Upper lobe of left lung (tissue), 6 donors: ENCODE measurements around the gene AQP1. TPM values are rescaled to one million over a fixed set of nuclear protein-coding genes. Genes with fewer than 3 reads are reported as not detected.
A peak's percentile ranks its signal among the peaks of the same experiment; 100 is the strongest.

Experiments used
- ATAC-seq, 2 donors: fragments of 200-7000 bp; cut with Tn5 transposase; one replicate each; pipeline ENCODE4 v1.9.1; 2022; ENCODE audit warnings: mild to moderate bottlenecking in 2 of 2, moderate library complexity in 2 of 2; ENCODE audit not compliant: low FRiP score in 2 of 2
- DNase-seq, 2 donors: peaks; one replicate each; pipeline ENCODE4 v3.0.0-alpha.2; 2019 to 2020
- H3K27ac ChIP-seq, 4 donors: fragments of 200-600 bp; sonication (generic); one replicate each; pipeline ENCODE4 v1.5.1; 2016 to 2019
- H3K27me3 ChIP-seq, 4 donors: fragments of 200-600 bp; sonication (generic); one replicate each; pipeline ENCODE4 v1.5.1; 2017 to 2019
- H3K36me3 ChIP-seq, 4 donors: fragments of 200-600 bp; sonication (generic); one replicate each; pipeline ENCODE4 v1.5.1; 2016 to 2019
- H3K4me1 ChIP-seq, 4 donors: fragments of 200-600 bp; sonication (generic); one replicate each; pipeline ENCODE4 v1.5.1; 2018 to 2019
- H3K4me3 ChIP-seq, 4 donors: fragments of 200-600 bp; sonication (generic); one replicate each; pipeline ENCODE4 v1.5.1; 2017 to 2019; ENCODE audit warnings: mild to moderate bottlenecking in 2 of 4, moderate library complexity in 1 of 4
- H3K9me3 ChIP-seq, 4 donors: fragments of 200-600 bp; sonication (generic); one replicate each; pipeline ENCODE4 v1.5.1; 2018 to 2019
- CTCF ChIP-seq, 6 experiments: fragments of 450-650 bp in 4 of 6; fragments of 200-600 bp in 2 of 6; sonication (generic) in 2 of 6; IDR thresholded peaks; one replicate each; pipeline ENCODE4 v1.5.1; 2016 to 2019; ENCODE audit warnings: antibody characterized with exemption in 6 of 6
- EP300 ChIP-seq, 4 donors: sonication (generic); formaldehyde crosslinking; IDR thresholded peaks; one replicate each; pipeline ENCODE4 v1.5.1; 2017; ENCODE audit warnings: antibody characterized with exemption in 4 of 4, control low read depth in 2 of 4
- POLR2A ChIP-seq, 4 donors: fragments of 450-650 bp; IDR thresholded peaks; one replicate each; pipeline ENCODE4 v1.5.1; 2016 to 2017; ENCODE audit warnings: antibody characterized with exemption in 4 of 4, mild to moderate bottlenecking in 2 of 4
- POLR2AphosphoS5 ChIP-seq, 2 donors: sonication (generic); formaldehyde crosslinking; IDR thresholded peaks; one replicate each; pipeline ENCODE4 v1.5.1; 2017; ENCODE audit warnings: antibody characterized with exemption in 2 of 2
- WGBS, 2 donors: methylation state at CpG; one replicate each; pipeline ENCODE4 v1.1.5; 2017 to 2018; 5-methylcytosine and 5-hydroxymethylcytosine counted together
- total RNA-seq, 6 donors: library from RNA; depleted of rRNA in 4 of 6; stranded (reverse); fragments of >200 nt in 4 of 6; gene quantifications; one replicate each; pipeline versions ENCODE4 v1.1.0 to v1.2.1, GENCODE V29; 2016 to 2021
- donor health status: DM: no; HTN: no; CAD: no; lungs with moderate emphysema.
- donor health status: DM: no; HTN: yes; CAD: no; lungs with severe emphysema.

Gene AQP1
- total RNA-seq, 6 donors from 2014 or later: 113 to 1,228 (median 802) TPM

- WGBS, 2 donors: 63 to 68% methylated on average over 8 of the region's 8 CpGs
- peaks cover 0 to 28% (median 13%) of the 10 kb centered on the region in 4 donors for H3K36me3 ChIP-seq
- peaks cover 6 to 34% (median 19%) of the 10 kb centered on the region in 4 donors for H3K4me1 ChIP-seq
- no peaks in the 10 kb centered on the region for H3K9me3 ChIP-seq
- ATAC-seq (no peak), DNase-seq (no peak)
- TF ChIP-seq EP300 (IDR thresholded peaks at IDR 0.05) (no peak), POLR2AphosphoS5 (IDR thresholded peaks at IDR 0.05) (no peak), POLR2A (IDR thresholded peaks at IDR 0.05) (no peak), CTCF (IDR thresholded peaks at IDR 0.05) (no peak)
- H3K27ac ChIP-seq: peak overlapping the region in 2 of 4 donors; percentile 24 to 54
- H3K27me3 ChIP-seq: no peaks in the 10 kb centered on the region
- no peak overlapping the region for H3K4me3 ChIP-seq
Observed at GRCh38 chr7:30930621-30931020, 19.0 kb downstream of the AQP1 start.

DNA sequence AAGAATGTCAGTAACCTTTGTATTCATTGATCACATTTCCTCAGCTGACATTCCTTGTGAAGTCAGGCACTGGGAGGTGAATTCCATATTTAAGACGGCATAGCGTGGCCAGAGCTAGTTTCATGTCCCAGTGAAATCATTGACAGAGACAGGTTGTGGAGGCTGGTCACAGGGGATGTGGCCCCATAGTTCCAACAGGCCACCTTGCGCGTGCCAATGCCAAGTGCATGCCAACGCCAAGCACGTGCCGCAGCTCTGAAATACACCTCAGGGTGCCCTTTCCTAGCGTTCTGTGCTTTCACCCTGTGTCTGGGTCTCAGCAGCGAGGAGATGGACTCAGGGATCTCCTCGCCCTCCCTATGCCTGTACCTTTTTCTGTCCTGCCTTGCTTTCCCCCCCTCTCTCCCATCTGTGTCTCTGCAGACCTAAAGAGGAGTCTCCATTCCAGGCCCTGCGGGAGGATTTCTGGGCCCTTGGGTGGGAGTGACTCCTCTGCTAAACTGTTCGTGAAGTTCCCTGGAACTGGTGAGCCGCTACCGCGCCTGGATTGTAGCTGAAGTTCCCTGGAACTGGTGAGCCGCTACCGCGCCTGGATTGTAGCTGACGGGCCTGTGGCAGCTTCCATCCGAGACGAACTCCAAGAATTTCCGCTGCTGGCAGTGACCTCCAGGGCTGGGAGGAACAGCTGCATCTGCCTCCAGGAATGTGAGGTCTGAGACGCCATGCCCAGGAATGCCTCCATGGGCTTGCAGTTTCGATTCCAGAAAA lies 19.7 kb downstream of the AQP1 start:
- WGBS, 2 donors: 79 to 80% methylated on average over 21 to 24 of the region's 24 CpGs
- TF ChIP-seq CTCF (IDR thresholded peaks at IDR 0.05): no peak
- TF ChIP-seq POLR2A (IDR thresholded peaks at IDR 0.05): no peak
- TF ChIP-seq POLR2AphosphoS5 (IDR thresholded peaks at IDR 0.05): no peak
- Histone ChIP-seq H3K27ac (peak overlapping the region in 3 of 4 donors; percentile 30 to 65 (median 54)), H3K27me3 (no peaks in the 10 kb centered on the region), H3K4me1 (peaks cover 6 to 30% (median 18%) of the 10 kb centered on the region in 4 donors), H3K36me3 (peaks cover 0 to 20% (median 10%) of the 10 kb centered on the region in 4 donors), H3K4me3 (no peak overlapping the region), H3K9me3 (no peaks in the 10 kb centered on the region)
- DNase-seq (peak in 1 of 2 donors; percentile 34), ATAC-seq (peak in 1 of 2 donors; percentile 42)

DNA sequence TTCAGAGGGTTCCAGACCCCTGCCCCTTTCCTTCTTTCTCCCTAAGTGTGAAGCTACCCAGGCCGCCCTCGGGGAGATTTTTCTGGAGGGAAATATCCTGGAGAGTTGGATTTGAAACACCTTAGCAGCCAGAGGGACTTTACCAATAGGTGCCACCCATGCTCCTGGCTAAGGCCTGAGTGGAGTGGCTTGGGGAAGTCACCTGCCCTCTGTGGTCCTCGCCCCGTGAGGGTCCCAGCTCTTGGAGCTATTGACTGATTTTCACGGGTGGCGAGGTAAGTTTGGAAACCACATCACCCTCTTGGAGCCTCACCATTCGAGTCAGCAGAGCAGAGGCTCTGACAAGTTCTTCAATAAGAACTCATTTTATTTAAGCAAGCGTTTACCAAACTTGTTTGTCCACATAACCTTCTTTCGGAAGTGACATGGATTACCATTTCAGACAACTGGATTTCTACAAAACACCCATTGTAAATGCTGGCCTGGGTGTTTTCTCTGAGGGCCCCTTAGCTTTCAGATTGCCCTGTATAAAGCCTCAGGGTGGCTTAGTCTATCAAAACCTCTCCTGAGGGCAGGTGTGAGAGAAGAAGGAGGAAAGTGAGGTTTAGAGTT lies 20.4 kb downstream of the AQP1 start:
- DNase-seq (no peak), ATAC-seq (no peak)
- Histone ChIP-seq H3K36me3 (peaks cover 0 to 15% (median 7%) of the 10 kb centered on the region in 4 donors), H3K27me3 (no peaks in the 10 kb centered on the region), H3K4me1 (peaks cover 6 to 30% (median 18%) of the 10 kb centered on the region in 4 donors), H3K27ac (peak overlapping the region; percentile 7 to 65 (median 42)), H3K4me3 (no peak overlapping the region), H3K9me3 (no peaks in the 10 kb centered on the region)
- WGBS, 2 donors: 81 to 86% methylated on average over 9 of the region's 9 CpGs
- TF ChIP-seq POLR2A (IDR thresholded peaks at IDR 0.05) (no peak), CTCF (IDR thresholded peaks at IDR 0.05) (no peak), EP300 (IDR thresholded peaks at IDR 0.05) (no peak), POLR2AphosphoS5 (IDR thresholded peaks at IDR 0.05) (no peak)

- ATAC-seq (no peak), DNase-seq (no peak)
- no peaks in the 10 kb centered on the region for H3K27me3 ChIP-seq
- no peak overlapping the region for H3K4me3 ChIP-seq
- TF ChIP-seq POLR2AphosphoS5 (IDR thresholded peaks at IDR 0.05): no peak
- TF ChIP-seq CTCF (IDR thresholded peaks at IDR 0.05): no peak
- no peak for TF ChIP-seq EP300 (IDR thresholded peaks at IDR 0.05)
- no peak for TF ChIP-seq POLR2A (IDR thresholded peaks at IDR 0.05)
- H3K27ac ChIP-seq: peak overlapping the region in 2 of 4 donors; percentile 7 to 65
- no peaks in the 10 kb centered on the region for H3K9me3 ChIP-seq
- WGBS, 2 donors: 89 to 92% methylated on average over 6 of the region's 6 CpGs
- peaks cover 0 to 9% (median 3%) of the 10 kb centered on the region in 4 donors for H3K36me3 ChIP-seq
- H3K4me1 ChIP-seq: peaks cover 10 to 30% (median 18%) of the 10 kb centered on the region in 4 donors
Observed at GRCh38 chr7:30932562-30932961, 20.9 kb downstream of the AQP1 start.
